Measurements from ENCODE around the gene EBI3.

DNA sequence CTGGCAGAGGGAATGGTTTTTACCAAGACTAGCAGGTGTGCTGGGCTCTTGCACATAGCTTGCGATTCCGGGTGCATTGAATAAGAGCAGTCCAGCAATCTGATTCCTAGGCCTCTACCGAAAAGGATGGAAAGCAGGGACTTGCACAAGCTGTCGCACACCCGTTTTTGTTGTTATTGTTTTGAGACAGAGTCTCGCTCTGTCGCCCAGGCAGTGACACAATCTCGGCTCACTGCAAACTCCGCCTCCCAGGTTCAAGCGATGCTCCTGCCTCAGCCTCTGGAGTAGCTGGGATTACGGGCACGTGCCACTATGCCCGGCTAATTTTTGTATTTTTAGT, 5.5 kb downstream of the EBI3 start:
- TF ChIP-seq, protein P1, sequence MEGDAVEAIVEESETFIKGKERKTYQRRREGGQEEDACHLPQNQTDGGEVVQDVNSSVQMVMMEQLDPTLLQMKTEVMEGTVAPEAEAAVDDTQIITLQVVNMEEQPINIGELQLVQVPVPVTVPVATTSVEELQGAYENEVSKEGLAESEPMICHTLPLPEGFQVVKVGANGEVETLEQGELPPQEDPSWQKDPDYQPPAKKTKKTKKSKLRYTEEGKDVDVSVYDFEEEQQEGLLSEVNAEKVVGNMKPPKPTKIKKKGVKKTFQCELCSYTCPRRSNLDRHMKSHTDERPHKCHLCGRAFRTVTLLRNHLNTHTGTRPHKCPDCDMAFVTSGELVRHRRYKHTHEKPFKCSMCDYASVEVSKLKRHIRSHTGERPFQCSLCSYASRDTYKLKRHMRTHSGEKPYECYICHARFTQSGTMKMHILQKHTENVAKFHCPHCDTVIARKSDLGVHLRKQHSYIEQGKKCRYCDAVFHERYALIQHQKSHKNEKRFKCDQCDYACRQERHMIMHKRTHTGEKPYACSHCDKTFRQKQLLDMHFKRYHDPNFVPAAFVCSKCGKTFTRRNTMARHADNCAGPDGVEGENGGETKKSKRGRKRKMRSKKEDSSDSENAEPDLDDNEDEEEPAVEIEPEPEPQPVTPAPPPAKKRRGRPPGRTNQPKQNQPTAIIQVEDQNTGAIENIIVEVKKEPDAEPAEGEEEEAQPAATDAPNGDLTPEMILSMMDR (IDR thresholded peaks at IDR 0.05), result no peak
- TF ChIP-seq POLR2A (IDR thresholded peaks at IDR 0.05), result no peak

Measured in adrenal gland (tissue), 5 donors.